ENCODE results near the gene STARD13.

DNA sequence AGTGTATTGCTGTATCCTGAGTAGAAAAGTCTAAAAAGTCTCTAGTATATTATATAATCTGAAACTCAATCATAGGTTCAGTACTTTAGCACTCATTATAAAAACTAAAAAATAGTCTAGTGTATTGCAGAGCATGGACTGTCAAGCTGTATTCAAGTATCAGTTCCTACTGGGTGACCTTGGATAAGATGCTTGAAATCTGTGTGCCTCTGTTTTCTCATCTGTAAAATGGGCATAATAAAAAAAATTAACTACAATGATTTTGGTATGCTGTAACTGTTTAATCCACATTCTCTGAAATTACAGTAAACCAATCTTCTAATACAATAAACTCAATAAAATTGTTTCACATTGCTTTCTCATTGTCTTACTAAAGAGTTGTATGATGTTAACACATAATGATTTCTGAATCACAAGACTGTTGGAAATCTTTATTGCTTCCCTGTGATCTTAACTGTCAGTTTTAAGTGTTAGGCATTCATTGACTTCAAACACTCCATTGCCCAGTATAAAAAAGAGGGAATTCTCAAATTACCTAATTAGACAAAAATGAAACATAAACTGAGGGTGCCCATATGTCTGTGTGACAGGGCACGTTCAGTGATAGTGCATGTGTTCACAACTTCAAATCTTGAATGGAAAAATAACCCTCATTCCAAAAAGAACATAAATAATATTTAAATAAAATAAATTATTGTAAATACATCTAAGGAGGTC lies 2.2 kb downstream of the STARD13 start:
- TF ChIP-seq, protein P1, sequence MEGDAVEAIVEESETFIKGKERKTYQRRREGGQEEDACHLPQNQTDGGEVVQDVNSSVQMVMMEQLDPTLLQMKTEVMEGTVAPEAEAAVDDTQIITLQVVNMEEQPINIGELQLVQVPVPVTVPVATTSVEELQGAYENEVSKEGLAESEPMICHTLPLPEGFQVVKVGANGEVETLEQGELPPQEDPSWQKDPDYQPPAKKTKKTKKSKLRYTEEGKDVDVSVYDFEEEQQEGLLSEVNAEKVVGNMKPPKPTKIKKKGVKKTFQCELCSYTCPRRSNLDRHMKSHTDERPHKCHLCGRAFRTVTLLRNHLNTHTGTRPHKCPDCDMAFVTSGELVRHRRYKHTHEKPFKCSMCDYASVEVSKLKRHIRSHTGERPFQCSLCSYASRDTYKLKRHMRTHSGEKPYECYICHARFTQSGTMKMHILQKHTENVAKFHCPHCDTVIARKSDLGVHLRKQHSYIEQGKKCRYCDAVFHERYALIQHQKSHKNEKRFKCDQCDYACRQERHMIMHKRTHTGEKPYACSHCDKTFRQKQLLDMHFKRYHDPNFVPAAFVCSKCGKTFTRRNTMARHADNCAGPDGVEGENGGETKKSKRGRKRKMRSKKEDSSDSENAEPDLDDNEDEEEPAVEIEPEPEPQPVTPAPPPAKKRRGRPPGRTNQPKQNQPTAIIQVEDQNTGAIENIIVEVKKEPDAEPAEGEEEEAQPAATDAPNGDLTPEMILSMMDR (IDR thresholded peaks at IDR 0.05): no peak
- TF ChIP-seq POLR2AphosphoS5 (IDR thresholded peaks at IDR 0.05) (no peak), POLR2A (IDR thresholded peaks at IDR 0.05) (no peak)
